ENCODE measurements around the gene KIF26B. TPM values are rescaled to one million over a fixed set of nuclear protein-coding genes. Genes with fewer than 3 reads are reported as not detected.
A peak's percentile ranks its signal among the peaks of the same experiment; 100 is the strongest.

KIF26B gene
- polyA plus RNA-seq (2013, experiment 1 of 2): 0.31 TPM
- 0.24 TPM for polyA plus RNA-seq (2013, experiment 2 of 2)

DNA sequence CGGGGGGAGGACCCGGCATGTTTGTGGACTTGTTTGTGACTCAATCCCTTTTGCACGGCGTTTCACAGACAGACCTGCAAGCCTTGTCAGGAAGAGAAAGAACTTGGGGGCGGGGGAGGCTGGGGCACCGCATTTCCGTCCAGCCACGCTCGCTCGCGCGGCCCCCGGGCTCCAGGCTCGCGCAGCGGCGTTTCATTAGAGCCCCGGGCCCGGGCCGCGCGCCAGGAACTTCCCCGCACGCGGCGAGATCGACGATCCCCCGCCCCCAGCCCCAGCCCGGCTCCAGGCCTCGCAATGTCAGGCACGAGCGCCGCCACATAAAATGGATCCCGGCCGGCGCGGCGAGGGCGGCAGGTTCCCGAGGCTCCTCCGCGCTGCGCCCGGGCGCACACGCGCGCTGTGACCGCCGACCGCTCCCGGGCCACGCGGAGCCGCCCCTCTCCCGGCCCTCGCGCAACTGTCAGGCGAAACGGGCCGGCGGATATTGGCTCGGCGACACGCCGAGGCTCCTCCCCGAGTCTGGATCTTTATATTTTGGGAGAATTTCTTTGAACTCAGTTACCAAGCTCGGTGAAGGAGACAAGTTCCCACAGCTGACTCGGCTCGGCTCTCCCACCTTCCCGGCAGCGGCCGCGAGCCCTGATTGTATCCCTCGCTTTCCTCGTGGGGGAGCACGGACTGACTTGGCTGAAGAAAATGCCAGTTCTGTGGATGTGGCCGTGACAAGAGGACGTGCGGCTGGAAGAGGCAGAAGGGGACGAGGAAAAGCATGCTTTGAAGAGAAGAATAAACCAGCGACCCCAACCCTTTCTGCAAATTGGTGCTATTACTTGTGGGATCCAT, at the start of gene KIF26B:
Gene KIF26B (plus strand): TSS at position 557 of the 843 bp plus-strand sequence. CDS start 440 bp downstream, outside the sequence.
- no CpG with 5 or more reads among the region's 83 CpGs for WGBS (ENCODE audit: extremely low coverage, insufficient coverage, low lambda C conversion rate)

DNA sequence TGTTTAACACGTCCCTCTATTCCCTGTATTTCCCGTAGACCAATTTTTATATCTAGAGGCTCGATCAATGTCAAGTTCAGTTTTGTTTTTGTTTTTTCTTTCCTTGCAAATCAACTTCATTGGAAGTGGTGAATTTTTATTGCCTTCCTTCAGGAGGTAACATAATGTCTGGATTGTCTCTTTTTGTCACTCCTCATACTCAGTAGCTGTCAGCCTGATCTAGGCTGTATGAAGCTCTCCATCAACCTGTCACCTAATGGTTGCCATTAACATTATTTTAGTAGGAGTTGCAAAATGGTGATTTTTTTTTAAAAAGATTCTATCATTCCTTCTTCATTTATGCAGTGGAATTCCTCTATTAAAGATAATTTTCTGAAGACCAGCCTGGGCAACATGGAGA, 49.7 kb upstream of the KIF26B start:
- Histone ChIP-seq H2BK15ac (replicated peaks; ENCODE audit: low read depth) (no peak overlapping the region), H3K79me1 (ENCODE audit: low read length) (no peaks in the 10 kb centered on the region), H3K4me3 (ENCODE audit: low read length) (no peak overlapping the region), H3K18ac (ENCODE audit: low read length) (no peak overlapping the region), H3K4ac (ENCODE audit: low read depth, low read length) (no peak overlapping the region), H2AK5ac (ENCODE audit: low read length) (no peak overlapping the region), H3K4me2 (ENCODE audit: low read length) (no peak overlapping the region), H3K27ac (ENCODE audit: low read depth, low read length) (no peak overlapping the region), H3K27me3 (ENCODE audit: insufficient read depth, low read length, poor library complexity) (no peaks in the 10 kb centered on the region), H4K8ac (ENCODE audit: low read depth, low read length) (no peak overlapping the region), H4K5ac (ENCODE audit: low read length) (no peak overlapping the region), H3K4me1 (ENCODE audit: control insufficient read depth, low read depth, low read length) (no peaks in the 10 kb centered on the region), H3K79me2 (ENCODE audit: control insufficient read depth, insufficient read depth, low read length) (no peaks in the 10 kb centered on the region), H3K9ac (ENCODE audit: low read length) (no peak overlapping the region), H2BK5ac (ENCODE audit: low read length) (no peak overlapping the region), H2BK120ac (ENCODE audit: low read depth, low read length) (no peak overlapping the region), H3K23ac (ENCODE audit: low read length) (no peak overlapping the region), H3K56ac (ENCODE audit: low read length) (no peak overlapping the region), H3K36me3 (ENCODE audit: control insufficient read depth, insufficient read depth, low read length) (no peaks in the 10 kb centered on the region)
- no CpG with 5 or more reads among the region's 3 CpGs for WGBS (ENCODE audit: extremely low coverage, insufficient coverage, low lambda C conversion rate)
- DNase-seq: no peak

More for the DNA sequence above, at the start of gene KIF26B:
- Histone ChIP-seq H3K36me3 (ENCODE audit: control insufficient read depth, insufficient read depth, low read length) (no peaks in the 10 kb centered on the region), H3K23ac (ENCODE audit: low read length) (no peak within 1 kb of the TSS), H3K18ac (ENCODE audit: low read length) (peak within 1 kb of the TSS; percentile 39), H2BK15ac (replicated peaks; ENCODE audit: low read depth) (no peak within 1 kb of the TSS), H3K9ac (ENCODE audit: low read length) (peak within 1 kb of the TSS; percentile 66), H4K8ac (ENCODE audit: low read depth, low read length) (no peak within 1 kb of the TSS), H4K5ac (ENCODE audit: low read length) (no peak within 1 kb of the TSS), H3K4ac (ENCODE audit: low read depth, low read length) (no peak within 1 kb of the TSS), H3K56ac (ENCODE audit: low read length) (peak within 1 kb of the TSS; percentile 76), H3K27me3 (ENCODE audit: insufficient read depth, low read length, poor library complexity) (peaks cover 17% of the 10 kb centered on the region), H3K79me1 (ENCODE audit: low read length) (no peaks in the 10 kb centered on the region), H3K79me2 (ENCODE audit: control insufficient read depth, insufficient read depth, low read length) (no peaks in the 10 kb centered on the region), H2BK5ac (ENCODE audit: low read length) (no peak within 1 kb of the TSS), H3K27ac (ENCODE audit: low read depth, low read length) (peak within 1 kb of the TSS; percentile 11), H3K4me3 (ENCODE audit: low read length) (peak within 1 kb of the TSS; percentile 50), H2AK5ac (ENCODE audit: low read length) (no peak within 1 kb of the TSS), H2BK120ac (ENCODE audit: low read depth, low read length) (no peak within 1 kb of the TSS), H3K4me1 (ENCODE audit: control insufficient read depth, low read depth, low read length) (peaks cover 2% of the 10 kb centered on the region), H3K4me2 (ENCODE audit: low read length) (peak within 1 kb of the TSS; percentile 58)
- peak; percentile 67 for DNase-seq

DNA sequence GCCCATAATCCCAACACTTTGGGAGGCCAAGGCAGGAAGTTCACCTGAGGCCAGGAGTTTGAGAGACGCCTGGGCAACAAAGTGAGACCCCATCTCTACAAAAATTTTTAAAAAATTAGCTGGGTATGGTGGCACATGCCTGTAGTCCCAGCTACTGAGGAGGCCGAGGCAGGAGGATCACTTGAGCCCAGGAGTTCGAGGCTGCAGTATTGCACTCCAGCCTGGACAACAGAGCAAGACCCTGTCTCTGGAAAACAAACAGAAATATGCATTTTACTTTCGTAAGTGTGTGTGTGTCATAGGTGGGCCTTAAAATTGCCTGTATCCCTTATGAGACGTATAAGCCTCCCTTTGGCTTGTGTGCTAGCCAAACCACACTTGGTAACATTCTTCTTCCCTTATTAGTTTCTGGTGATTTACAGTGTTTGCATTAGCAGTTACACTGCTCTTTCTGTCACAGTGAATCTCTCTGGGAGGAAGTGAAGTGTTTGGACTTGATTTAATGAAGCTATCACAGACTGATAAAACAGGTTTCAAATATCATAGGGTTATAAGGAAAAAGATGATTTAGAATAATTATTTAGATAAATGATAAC, 48.9 kb upstream of the KIF26B start:
- H2BK120ac ChIP-seq (ENCODE audit: low read depth, low read length): no peak overlapping the region
- H4K5ac ChIP-seq (ENCODE audit: low read length): no peak overlapping the region
- no peak overlapping the region for H3K18ac ChIP-seq (ENCODE audit: low read length)
- no peak overlapping the region for H3K56ac ChIP-seq (ENCODE audit: low read length)
- no peak overlapping the region for H3K4ac ChIP-seq (ENCODE audit: low read depth, low read length)
- no peak overlapping the region for H2AK5ac ChIP-seq (ENCODE audit: low read length)
- H2BK5ac ChIP-seq (ENCODE audit: low read length): no peak overlapping the region
- H3K36me3 ChIP-seq (ENCODE audit: control insufficient read depth, insufficient read depth, low read length): no peaks in the 10 kb centered on the region
- WGBS (ENCODE audit: extremely low coverage, insufficient coverage, low lambda C conversion rate): no CpG with 5 or more reads among the region's 5 CpGs
- no peak overlapping the region for H2BK15ac ChIP-seq (replicated peaks; ENCODE audit: low read depth)
- no peak overlapping the region for H3K4me3 ChIP-seq (ENCODE audit: low read length)
- no peak for DNase-seq
- no peak overlapping the region for H3K27ac ChIP-seq (ENCODE audit: low read depth, low read length)
- H3K23ac ChIP-seq (ENCODE audit: low read length): no peak overlapping the region
- no peak overlapping the region for H4K8ac ChIP-seq (ENCODE audit: low read depth, low read length)
- no peaks in the 10 kb centered on the region for H3K27me3 ChIP-seq (ENCODE audit: insufficient read depth, low read length, poor library complexity)
- H3K4me2 ChIP-seq (ENCODE audit: low read length): no peak overlapping the region
- H3K9ac ChIP-seq (ENCODE audit: low read length): no peak overlapping the region
- H3K4me1 ChIP-seq (ENCODE audit: control insufficient read depth, low read depth, low read length): no peaks in the 10 kb centered on the region
- no peaks in the 10 kb centered on the region for H3K79me2 ChIP-seq (ENCODE audit: control insufficient read depth, insufficient read depth, low read length)
- H3K79me1 ChIP-seq (ENCODE audit: low read length): no peaks in the 10 kb centered on the region

DNA sequence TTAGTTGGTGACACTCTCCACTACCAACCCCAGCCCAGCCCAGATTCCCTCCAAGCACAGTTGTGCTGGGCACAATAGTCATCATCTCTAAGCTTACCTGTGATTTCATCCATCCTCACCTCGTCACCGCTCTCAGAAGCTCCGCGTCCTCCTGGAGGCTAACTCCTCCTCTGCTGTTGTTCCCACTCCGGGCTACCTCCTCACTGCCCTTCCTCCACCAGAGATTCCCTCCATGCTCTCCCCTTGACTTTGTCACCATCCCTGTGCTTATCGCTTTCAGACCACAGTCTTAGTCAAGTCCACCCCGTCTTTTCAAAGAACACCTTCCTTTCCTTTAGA, 47.0 kb upstream of the KIF26B start:
- no CpG with 5 or more reads among the region's 7 CpGs for WGBS (ENCODE audit: extremely low coverage, insufficient coverage, low lambda C conversion rate)

DNA sequence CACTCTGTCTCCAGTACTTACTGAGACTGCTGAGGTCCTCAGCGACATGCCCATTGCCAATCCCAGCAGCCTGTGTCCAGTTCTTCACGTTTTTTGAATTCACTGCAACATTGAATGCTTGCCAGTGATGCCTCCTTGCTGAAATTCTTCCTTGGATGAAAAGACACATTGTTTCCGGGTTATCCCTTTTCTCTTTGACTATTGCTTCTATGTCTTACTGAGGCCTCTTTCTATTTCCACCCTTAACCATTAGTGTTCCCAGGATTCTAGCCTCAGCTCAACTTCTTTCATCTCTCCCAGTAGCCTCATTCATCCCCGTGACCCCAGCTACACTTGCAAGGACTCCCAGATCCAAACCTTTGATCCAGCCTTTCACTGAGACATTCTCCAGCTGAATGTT, 46.5 kb upstream of the KIF26B start:
- H2AK5ac ChIP-seq (ENCODE audit: low read length): no peak overlapping the region
- H3K56ac ChIP-seq (ENCODE audit: low read length): peak overlapping the region; percentile 5
- no peak overlapping the region for H4K5ac ChIP-seq (ENCODE audit: low read length)
- no peak overlapping the region for H2BK15ac ChIP-seq (replicated peaks; ENCODE audit: low read depth)
- no peaks in the 10 kb centered on the region for H3K79me1 ChIP-seq (ENCODE audit: low read length)
- H3K18ac ChIP-seq (ENCODE audit: low read length): no peak overlapping the region
- no peak overlapping the region for H2BK120ac ChIP-seq (ENCODE audit: low read depth, low read length)
- no peak overlapping the region for H3K4me2 ChIP-seq (ENCODE audit: low read length)
- no peak overlapping the region for H3K9ac ChIP-seq (ENCODE audit: low read length)
- H3K36me3 ChIP-seq (ENCODE audit: control insufficient read depth, insufficient read depth, low read length): no peaks in the 10 kb centered on the region
- H3K27ac ChIP-seq (ENCODE audit: low read depth, low read length): no peak overlapping the region
- no peak overlapping the region for H2BK5ac ChIP-seq (ENCODE audit: low read length)
- H3K4me1 ChIP-seq (ENCODE audit: control insufficient read depth, low read depth, low read length): no peaks in the 10 kb centered on the region
- whole genome bisulfite sequencing (ENCODE audit: extremely low coverage, insufficient coverage, low lambda C conversion rate): no CpG with 5 or more reads among the region's 4 CpGs
- no peak overlapping the region for H3K4ac ChIP-seq (ENCODE audit: low read depth, low read length)
- H3K79me2 ChIP-seq (ENCODE audit: control insufficient read depth, insufficient read depth, low read length): no peaks in the 10 kb centered on the region
- H3K23ac ChIP-seq (ENCODE audit: low read length): peak overlapping the region; percentile 45
- no peak overlapping the region for H3K4me3 ChIP-seq (ENCODE audit: low read length)
- no peak overlapping the region for H4K8ac ChIP-seq (ENCODE audit: low read depth, low read length)
- DNase-seq: no peak
- no peaks in the 10 kb centered on the region for H3K27me3 ChIP-seq (ENCODE audit: insufficient read depth, low read length, poor library complexity)

More for the DNA sequence above, 47.0 kb upstream of the KIF26B start:
- Histone ChIP-seq H2AK5ac (ENCODE audit: low read length) (no peak overlapping the region), H3K4me2 (ENCODE audit: low read length) (no peak overlapping the region), H3K4me3 (ENCODE audit: low read length) (no peak overlapping the region), H4K8ac (ENCODE audit: low read depth, low read length) (no peak overlapping the region), H3K9ac (ENCODE audit: low read length) (no peak overlapping the region), H2BK120ac (ENCODE audit: low read depth, low read length) (no peak overlapping the region), H3K36me3 (ENCODE audit: control insufficient read depth, insufficient read depth, low read length) (no peaks in the 10 kb centered on the region), H3K23ac (ENCODE audit: low read length) (no peak overlapping the region), H3K27ac (ENCODE audit: low read depth, low read length) (no peak overlapping the region), H2BK5ac (ENCODE audit: low read length) (no peak overlapping the region), H4K5ac (ENCODE audit: low read length) (no peak overlapping the region), H3K18ac (ENCODE audit: low read length) (no peak overlapping the region), H3K4ac (ENCODE audit: low read depth, low read length) (no peak overlapping the region), H2BK15ac (replicated peaks; ENCODE audit: low read depth) (no peak overlapping the region), H3K56ac (ENCODE audit: low read length) (peak overlapping the region; percentile 44), H3K4me1 (ENCODE audit: control insufficient read depth, low read depth, low read length) (no peaks in the 10 kb centered on the region), H3K79me1 (ENCODE audit: low read length) (no peaks in the 10 kb centered on the region), H3K27me3 (ENCODE audit: insufficient read depth, low read length, poor library complexity) (no peaks in the 10 kb centered on the region), H3K79me2 (ENCODE audit: control insufficient read depth, insufficient read depth, low read length) (no peaks in the 10 kb centered on the region)
- DNase-seq: no peak

Measured in mesendoderm (in vitro differentiated cells).